ENCODE measurements around the gene SMIM24.

The SMIM24 gene

GRCh38 chr19:3492919-3493318, 12.6 kb upstream of the SMIM24 start:
- no peak for TF ChIP-seq CTCF (IDR thresholded peaks at IDR 0.05; ENCODE audit: low read depth, low read length)
- no peak for DNase-seq (ENCODE audit: extremely low read depth, low read depth)

GRCh38 chr19:3492131-3492839, 12.0 kb upstream of the SMIM24 start:
- TF ChIP-seq CTCF (IDR thresholded peaks at IDR 0.05; ENCODE audit: low read depth, low read length): no peak
- no peak for DNase-seq (ENCODE audit: extremely low read depth, low read depth)

- no peak for TF ChIP-seq CTCF (IDR thresholded peaks at IDR 0.05; ENCODE audit: low read depth, low read length)
- DNase-seq (ENCODE audit: extremely low read depth, low read depth): no peak
Measured at GRCh38 chr19:3491396-3492119, 11.2 kb upstream of the SMIM24 start.

- no peak for TF ChIP-seq CTCF (IDR thresholded peaks at IDR 0.05; ENCODE audit: low read depth, low read length)
- DNase-seq (ENCODE audit: extremely low read depth, low read depth): no peak
Measured at GRCh38 chr19:3483226-3483628, 2.9 kb upstream of the SMIM24 start, which contains the start of gene SMIM44. SMIM44 (minus strand) TSS chr19:3483441; CDS start chr19:3483403, 38 bp downstream.

- no peak for DNase-seq (ENCODE audit: extremely low read depth, low read depth)
- TF ChIP-seq CTCF (IDR thresholded peaks at IDR 0.05; ENCODE audit: low read depth, low read length): no peak
Measured at GRCh38 chr19:3482507-3483225, 2.3 kb upstream of the SMIM24 start.

GRCh38 chr19:3481241-3482090, 1.1 kb upstream of the SMIM24 start:
- no peak for DNase-seq (ENCODE audit: extremely low read depth, low read depth)
- TF ChIP-seq CTCF (IDR thresholded peaks at IDR 0.05; ENCODE audit: low read depth, low read length): no peak
